ENCODE data around the gene TOGARAM2. TPM values are rescaled to one million over a fixed set of nuclear protein-coding genes. Genes with fewer than 3 reads are reported as not detected.

Gene TOGARAM2
- total and polyA plus RNA-seq, 2 experiments from 2014 or later, result 1.8 TPM

DNA sequence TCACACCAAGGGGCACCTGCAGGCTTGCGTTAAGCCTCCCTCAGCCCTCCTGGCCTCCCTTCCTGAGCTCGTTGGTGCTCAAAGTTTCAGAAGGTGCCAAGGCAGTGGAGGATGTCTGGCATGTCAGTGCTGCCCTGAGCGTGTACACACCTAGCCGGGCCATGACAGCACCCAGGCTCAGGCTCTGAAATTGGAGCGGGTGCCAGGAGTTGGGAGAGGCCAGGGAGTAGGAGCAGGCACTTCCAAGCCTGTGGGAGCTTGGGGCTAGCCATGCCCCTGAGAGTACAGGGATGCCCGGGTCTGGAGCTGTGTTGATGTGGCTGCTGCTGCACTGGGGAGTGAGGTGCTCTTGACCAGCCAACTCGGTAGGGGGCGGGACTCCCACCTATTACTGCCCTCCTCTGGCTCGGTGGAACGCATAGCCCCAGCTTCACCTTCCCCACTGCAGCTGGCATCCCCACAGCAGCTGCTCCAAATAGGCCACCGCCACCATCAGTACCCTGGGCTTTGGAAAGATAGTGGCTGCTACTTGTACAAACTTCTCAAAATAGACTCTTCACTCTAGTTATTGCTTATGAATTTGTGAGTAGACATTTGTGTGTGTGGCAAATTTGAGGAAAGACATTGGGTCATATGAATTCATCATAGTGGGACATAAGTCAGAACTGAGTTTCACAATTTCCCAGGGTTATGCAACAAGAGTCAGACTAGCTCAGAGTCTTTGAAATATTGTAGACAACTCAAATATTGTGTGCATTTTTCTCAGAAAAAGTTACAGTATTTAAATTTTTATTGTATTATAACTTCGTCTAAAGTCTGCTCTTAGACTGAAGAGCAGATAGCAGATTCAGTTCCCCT, 100.0 kb downstream of the TOGARAM2 start:
- Histone ChIP-seq H3K79me2 (replicated peaks; ENCODE audit: insufficient read depth) (no peaks in the 10 kb centered on the region), H3K36me3 (ENCODE audit: insufficient read depth) (no peaks in the 10 kb centered on the region), H3K4me3 (no peak overlapping the region), H3K4me2 (no peak overlapping the region), H2AFZ (no peak overlapping the region), H3K27me3 (ENCODE audit: insufficient read depth) (no peaks in the 10 kb centered on the region), H3K27ac (ENCODE audit: low read depth) (no peak overlapping the region), H3F3A (replicated peaks; ENCODE audit: low read depth) (no peaks in the 10 kb centered on the region), H3K4me1 (ENCODE audit: insufficient read depth) (no peaks in the 10 kb centered on the region), H4K20me1 (replicated peaks; ENCODE audit: insufficient read depth) (no peaks in the 10 kb centered on the region), H3K9me2 (ENCODE audit: insufficient read depth) (no peaks in the 10 kb centered on the region)
- H3K27me3 Mint-ChIP-seq (ENCODE audit: insufficient read depth, low read depth, poor library complexity), result peaks cover 2% of the 10 kb centered on the region
- no peak for DNase-seq (ENCODE audit: low spot score)
- peaks cover 1% of the 10 kb centered on the region; the same call in 1 of the 3 replicates for H3K4me1 Mint-ChIP-seq
- TF ChIP-seq, protein P1, sequence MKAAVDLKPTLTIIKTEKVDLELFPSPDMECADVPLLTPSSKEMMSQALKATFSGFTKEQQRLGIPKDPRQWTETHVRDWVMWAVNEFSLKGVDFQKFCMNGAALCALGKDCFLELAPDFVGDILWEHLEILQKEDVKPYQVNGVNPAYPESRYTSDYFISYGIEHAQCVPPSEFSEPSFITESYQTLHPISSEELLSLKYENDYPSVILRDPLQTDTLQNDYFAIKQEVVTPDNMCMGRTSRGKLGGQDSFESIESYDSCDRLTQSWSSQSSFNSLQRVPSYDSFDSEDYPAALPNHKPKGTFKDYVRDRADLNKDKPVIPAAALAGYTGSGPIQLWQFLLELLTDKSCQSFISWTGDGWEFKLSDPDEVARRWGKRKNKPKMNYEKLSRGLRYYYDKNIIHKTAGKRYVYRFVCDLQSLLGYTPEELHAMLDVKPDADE (IDR thresholded peaks at IDR 0.05), result no peak
- no peak for TF ChIP-seq EZH2phosphoT487 (IDR thresholded peaks at IDR 0.05; ENCODE audit: unreplicated experiment)
- TF ChIP-seq EZH2 (IDR thresholded peaks at IDR 0.05; ENCODE audit: low read depth, unreplicated experiment), result no peak
- TF ChIP-seq JUNB (IDR thresholded peaks at IDR 0.05; ENCODE audit: unreplicated experiment), result no peak
- TF ChIP-seq STAT1 (IDR thresholded peaks at IDR 0.05; ENCODE audit: unreplicated experiment), result no peak
- TF ChIP-seq, protein P2, sequence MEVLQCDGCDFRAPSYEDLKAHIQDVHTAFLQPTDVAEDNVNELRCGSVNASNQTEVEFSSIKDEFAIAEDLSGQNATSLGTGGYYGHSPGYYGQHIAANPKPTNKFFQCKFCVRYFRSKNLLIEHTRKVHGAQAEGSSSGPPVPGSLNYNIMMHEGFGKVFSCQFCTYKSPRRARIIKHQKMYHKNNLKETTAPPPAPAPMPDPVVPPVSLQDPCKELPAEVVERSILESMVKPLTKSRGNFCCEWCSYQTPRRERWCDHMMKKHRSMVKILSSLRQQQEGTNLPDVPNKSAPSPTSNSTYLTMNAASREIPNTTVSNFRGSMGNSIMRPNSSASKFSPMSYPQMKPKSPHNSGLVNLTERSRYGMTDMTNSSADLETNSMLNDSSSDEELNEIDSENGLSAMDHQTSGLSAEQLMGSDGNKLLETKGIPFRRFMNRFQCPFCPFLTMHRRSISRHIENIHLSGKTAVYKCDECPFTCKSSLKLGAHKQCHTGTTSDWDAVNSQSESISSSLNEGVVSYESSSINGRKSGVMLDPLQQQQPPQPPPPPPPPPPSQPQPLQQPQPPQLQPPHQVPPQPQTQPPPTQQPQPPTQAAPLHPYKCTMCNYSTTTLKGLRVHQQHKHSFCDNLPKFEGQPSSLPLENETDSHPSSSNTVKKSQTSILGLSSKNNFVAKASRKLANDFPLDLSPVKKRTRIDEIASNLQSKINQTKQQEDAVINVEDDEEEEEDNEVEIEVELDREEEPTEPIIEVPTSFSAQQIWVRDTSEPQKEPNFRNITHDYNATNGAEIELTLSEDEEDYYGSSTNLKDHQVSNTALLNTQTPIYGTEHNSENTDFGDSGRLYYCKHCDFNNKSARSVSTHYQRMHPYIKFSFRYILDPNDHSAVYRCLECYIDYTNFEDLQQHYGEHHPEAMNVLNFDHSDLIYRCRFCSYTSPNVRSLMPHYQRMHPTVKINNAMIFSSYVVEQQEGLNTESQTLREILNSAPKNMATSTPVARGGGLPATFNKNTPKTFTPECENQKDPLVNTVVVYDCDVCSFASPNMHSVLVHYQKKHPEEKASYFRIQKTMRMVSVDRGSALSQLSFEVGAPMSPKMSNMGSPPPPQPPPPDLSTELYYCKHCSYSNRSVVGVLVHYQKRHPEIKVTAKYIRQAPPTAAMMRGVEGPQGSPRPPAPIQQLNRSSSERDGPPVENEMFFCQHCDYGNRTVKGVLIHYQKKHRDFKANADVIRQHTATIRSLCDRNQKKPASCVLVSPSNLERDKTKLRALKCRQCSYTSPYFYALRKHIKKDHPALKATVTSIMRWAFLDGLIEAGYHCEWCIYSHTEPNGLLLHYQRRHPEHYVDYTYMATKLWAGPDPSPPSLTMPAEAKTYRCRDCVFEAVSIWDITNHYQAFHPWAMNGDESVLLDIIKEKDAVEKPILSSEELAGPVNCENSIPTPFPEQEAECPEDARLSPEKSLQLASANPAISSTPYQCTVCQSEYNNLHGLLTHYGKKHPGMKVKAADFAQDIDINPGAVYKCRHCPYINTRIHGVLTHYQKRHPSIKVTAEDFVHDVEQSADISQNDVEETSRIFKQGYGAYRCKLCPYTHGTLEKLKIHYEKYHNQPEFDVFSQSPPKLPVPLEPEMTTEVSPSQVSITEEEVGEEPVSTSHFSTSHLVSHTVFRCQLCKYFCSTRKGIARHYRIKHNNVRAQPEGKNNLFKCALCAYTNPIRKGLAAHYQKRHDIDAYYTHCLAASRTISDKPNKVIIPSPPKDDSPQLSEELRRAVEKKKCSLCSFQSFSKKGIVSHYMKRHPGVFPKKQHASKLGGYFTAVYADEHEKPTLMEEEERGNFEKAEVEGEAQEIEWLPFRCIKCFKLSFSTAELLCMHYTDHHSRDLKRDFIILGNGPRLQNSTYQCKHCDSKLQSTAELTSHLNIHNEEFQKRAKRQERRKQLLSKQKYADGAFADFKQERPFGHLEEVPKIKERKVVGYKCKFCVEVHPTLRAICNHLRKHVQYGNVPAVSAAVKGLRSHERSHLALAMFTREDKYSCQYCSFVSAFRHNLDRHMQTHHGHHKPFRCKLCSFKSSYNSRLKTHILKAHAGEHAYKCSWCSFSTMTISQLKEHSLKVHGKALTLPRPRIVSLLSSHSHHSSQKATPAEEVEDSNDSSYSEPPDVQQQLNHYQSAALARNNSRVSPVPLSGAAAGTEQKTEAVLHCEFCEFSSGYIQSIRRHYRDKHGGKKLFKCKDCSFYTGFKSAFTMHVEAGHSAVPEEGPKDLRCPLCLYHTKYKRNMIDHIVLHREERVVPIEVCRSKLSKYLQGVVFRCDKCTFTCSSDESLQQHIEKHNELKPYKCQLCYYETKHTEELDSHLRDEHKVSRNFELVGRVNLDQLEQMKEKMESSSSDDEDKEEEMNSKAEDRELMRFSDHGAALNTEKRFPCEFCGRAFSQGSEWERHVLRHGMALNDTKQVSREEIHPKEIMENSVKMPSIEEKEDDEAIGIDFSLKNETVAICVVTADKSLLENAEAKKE (CRISPR knock-in tag; IDR thresholded peaks at IDR 0.05), result no peak
- TF ChIP-seq, protein P3, sequence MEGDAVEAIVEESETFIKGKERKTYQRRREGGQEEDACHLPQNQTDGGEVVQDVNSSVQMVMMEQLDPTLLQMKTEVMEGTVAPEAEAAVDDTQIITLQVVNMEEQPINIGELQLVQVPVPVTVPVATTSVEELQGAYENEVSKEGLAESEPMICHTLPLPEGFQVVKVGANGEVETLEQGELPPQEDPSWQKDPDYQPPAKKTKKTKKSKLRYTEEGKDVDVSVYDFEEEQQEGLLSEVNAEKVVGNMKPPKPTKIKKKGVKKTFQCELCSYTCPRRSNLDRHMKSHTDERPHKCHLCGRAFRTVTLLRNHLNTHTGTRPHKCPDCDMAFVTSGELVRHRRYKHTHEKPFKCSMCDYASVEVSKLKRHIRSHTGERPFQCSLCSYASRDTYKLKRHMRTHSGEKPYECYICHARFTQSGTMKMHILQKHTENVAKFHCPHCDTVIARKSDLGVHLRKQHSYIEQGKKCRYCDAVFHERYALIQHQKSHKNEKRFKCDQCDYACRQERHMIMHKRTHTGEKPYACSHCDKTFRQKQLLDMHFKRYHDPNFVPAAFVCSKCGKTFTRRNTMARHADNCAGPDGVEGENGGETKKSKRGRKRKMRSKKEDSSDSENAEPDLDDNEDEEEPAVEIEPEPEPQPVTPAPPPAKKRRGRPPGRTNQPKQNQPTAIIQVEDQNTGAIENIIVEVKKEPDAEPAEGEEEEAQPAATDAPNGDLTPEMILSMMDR (conservative IDR thresholded peaks at IDR 0.05; ENCODE audit: low read depth in 2 of 2), result no peak
- TF ChIP-seq ZNF331 (CRISPR knock-in tag; IDR thresholded peaks at IDR 0.05; ENCODE audit: low read depth), result no peak
- TF ChIP-seq ZNF114 (CRISPR knock-in tag; IDR thresholded peaks at IDR 0.05), result no peak
- no peak for TF ChIP-seq CREB1 (CRISPR knock-in tag; IDR thresholded peaks at IDR 0.05; ENCODE audit: low read depth)
- TF ChIP-seq NANOG (IDR thresholded peaks at IDR 0.05; ENCODE audit: borderline replicate concordance), result no peak
- no peak for TF ChIP-seq POLR2AphosphoS5 (IDR thresholded peaks at IDR 0.05; ENCODE audit: low read depth)
- TF ChIP-seq, protein P4, sequence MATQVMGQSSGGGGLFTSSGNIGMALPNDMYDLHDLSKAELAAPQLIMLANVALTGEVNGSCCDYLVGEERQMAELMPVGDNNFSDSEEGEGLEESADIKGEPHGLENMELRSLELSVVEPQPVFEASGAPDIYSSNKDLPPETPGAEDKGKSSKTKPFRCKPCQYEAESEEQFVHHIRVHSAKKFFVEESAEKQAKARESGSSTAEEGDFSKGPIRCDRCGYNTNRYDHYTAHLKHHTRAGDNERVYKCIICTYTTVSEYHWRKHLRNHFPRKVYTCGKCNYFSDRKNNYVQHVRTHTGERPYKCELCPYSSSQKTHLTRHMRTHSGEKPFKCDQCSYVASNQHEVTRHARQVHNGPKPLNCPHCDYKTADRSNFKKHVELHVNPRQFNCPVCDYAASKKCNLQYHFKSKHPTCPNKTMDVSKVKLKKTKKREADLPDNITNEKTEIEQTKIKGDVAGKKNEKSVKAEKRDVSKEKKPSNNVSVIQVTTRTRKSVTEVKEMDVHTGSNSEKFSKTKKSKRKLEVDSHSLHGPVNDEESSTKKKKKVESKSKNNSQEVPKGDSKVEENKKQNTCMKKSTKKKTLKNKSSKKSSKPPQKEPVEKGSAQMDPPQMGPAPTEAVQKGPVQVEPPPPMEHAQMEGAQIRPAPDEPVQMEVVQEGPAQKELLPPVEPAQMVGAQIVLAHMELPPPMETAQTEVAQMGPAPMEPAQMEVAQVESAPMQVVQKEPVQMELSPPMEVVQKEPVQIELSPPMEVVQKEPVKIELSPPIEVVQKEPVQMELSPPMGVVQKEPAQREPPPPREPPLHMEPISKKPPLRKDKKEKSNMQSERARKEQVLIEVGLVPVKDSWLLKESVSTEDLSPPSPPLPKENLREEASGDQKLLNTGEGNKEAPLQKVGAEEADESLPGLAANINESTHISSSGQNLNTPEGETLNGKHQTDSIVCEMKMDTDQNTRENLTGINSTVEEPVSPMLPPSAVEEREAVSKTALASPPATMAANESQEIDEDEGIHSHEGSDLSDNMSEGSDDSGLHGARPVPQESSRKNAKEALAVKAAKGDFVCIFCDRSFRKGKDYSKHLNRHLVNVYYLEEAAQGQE (IDR thresholded peaks at IDR 0.05; ENCODE audit: unreplicated experiment), result no peak
- no peak overlapping the region for H3K27ac Mint-ChIP-seq
- H3K9me3 Mint-ChIP-seq, result peaks cover 25% of the 10 kb centered on the region
- ATAC-seq, result no peak
- no peak overlapping the region for H3K4me3 Mint-ChIP-seq
- H3K36me3 Mint-ChIP-seq (ENCODE audit: low read depth), result peaks cover 6% of the 10 kb centered on the region; the same call in 2 of the 3 replicates

All from GM23338 (cell line).